ENCODE measurements around the gene MGST1.

Gene MGST1

GRCh38 chr12:16347391-16348298 lies at the start of gene MGST1:
MGST1 (plus strand) TSS chr12:16347645; CDS start chr12:16354253, 6,608 bp downstream.
- DNase-seq, result no peak

DNA sequence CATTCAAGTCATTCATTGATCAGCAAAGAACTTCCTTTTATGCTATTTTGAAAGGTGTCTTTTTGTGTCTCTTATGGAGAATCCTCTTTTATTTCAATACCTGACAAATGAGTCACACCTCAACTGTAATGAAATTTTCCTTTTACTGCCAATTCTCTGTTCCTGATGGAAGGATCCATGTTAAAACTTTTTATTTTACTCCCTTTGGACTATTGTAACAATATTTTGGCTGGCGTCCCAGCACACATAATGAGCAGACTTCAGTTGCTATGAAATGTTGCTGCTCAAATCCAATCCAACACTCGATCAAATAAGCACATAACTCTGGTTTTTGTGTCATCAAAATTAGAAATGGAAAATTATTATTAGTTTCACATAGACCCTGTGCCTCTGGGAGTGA lies 48.0 kb upstream of the MGST1 start:
- no peak for DNase-seq

- no peak for DNase-seq
Measured at GRCh38 chr12:16300122-16300521, 47.3 kb upstream of the MGST1 start.

DNA sequence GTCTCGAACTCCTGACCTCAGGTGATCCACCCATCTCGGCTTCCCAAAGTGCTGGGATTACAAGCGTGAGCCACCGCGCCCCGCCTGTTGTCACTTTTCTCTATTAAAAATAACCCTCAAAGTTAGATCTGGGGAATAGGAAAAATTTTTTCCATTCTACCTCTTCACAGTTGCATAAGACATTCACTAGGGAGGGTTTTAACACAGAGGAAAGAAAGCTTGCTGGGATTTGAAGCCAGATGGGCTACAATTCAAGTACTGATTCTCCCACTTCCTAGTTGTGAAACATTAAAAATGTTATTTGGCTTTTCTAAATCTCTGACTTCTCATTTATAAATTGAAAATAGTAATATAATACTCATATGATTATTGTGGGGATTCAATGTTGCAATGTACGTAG lies 46.7 kb upstream of the MGST1 start:
- DNase-seq, result no peak

DNA sequence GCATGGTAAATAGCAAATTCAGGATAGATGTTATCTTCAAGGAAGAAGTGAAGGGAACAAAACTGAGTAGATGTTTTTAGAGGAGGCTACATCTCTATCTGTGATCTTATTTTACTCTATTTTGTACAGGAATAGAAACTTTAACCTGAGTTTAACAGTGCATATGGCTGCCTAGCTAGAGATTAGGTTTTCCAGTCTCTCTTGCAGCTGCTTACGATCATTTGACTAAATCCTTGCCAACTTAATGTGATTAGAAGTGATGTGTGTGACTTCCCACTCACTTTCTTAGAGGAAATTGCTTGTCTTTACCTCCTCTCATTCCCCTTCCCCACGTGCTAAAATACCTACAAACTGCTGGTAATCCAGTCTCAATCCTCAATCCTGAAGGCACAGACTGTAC lies 43.5 kb upstream of the MGST1 start:
- DNase-seq, result no peak

DNA sequence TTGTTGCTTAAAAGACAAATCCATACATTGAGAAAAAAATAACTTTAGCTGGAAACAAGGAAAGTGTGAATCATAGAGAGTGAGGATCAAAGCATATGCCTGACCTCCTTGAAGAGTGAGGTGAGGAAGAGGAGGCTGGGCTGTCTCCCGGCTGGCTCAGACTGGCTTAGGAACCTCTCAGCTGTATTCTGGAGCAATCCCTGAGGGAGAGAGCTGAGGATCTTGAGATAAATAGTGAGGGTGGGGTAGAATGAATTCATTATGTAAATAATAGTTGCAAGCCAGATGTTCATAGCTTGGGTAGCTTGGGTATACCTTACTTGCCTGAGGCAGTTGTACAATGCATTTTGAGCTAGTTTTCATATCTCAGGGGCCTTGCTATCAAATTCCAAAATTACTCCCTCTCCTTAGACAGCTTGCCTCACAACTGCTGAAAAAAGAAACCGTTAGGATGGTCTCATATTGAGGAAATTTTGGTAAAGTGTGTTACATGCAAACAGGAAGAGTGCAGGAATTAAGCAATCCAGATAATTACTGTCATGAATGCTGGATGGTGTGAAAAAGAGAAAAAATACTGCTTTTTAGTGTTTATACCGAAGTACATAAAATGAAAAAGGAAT lies 39.5 kb upstream of the MGST1 start:
- DNase-seq, result no peak

- DNase-seq, result no peak
Measured at GRCh38 chr12:16310934-16311333, 36.5 kb upstream of the MGST1 start.

GRCh38 chr12:16323010-16323409 lies 24.4 kb upstream of the MGST1 start:
- DNase-seq, result no peak

DNA sequence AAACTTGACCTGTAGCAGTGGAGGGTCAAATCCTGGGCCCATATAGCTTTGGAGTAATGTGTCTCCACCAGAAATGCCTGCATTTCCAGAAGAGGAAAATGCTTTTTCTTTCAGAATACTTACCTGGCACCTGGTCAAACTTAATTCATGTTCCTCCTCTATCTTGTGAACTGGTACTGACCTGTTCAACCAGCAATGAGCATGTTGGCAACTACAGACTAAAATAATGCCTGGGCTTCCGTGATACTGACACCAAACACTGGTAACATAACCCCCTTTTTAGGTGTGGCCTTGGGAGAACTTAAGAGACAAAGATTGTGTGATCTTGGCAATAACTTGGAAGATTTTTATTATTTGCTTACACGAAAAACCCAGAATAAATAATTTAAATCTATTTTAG lies 23.8 kb upstream of the MGST1 start:
- no peak for DNase-seq

DNA sequence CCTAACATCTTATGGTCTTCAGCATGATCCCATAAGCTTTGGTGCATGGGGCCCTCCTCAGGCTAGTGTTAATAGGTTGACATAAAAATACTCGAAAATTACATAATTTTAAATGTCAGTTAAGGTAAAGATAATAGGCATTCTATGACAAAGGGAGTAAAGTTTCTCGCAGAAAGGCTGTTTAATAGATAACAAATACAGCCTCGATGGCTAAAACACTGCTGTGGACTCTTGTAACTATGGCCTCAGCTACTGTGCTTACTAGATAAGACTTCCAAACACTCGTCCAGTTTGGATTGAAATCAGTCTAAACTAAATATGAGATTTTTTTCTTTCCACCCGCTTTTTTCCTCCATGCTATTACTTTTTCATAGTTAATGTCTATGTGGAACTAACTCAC lies 23.2 kb upstream of the MGST1 start:
- DNase-seq, result no peak

- no peak for DNase-seq
Measured at GRCh38 chr12:16324772-16325171, 22.7 kb upstream of the MGST1 start.

DNA sequence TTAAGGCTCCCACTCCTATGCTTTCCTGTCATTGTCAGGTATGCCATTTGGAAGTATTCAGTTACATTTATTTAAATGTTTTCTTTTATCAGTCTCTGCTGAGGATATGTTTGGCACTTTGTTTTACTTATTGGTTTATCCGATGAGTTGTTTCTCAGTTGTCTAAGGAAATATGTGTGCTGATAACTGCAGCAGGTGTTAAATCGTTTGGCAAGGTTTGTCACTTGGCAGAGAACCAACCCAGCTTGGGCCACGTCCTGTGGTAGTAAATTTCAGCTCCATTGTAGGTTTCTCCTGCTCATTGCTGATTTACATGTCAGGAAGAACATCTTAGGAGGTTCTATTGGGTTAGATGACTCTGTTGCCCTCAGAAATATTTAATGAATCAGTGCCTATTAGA lies 22.0 kb upstream of the MGST1 start:
- DNase-seq, result no peak

DNA sequence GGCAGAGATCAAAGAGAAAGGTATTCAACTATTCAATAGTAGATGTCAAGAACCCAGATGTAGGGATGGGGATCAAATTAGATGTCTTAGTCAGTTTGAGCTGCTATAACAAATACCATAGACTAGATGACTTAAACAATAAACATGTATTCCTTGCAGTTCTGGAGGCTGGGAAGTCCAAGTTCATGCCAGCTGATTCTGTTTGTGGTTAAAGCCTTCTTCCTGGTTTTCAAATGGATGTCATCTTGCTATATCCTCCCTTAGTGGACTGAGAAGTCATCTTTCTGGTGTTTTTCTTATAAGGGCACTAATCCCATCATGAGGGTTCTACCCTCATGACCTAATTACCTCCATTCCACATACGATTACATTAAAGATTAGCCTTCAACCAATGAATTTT lies 19.5 kb upstream of the MGST1 start:
- DNase-seq, result no peak

GRCh38 chr12:16329594-16329993 lies 17.9 kb upstream of the MGST1 start:
- no peak for DNase-seq

GRCh38 chr12:16330560-16330959 lies 16.9 kb upstream of the MGST1 start:
- DNase-seq, result no peak

GRCh38 chr12:16331998-16332397 lies 15.4 kb upstream of the MGST1 start:
- no peak for DNase-seq

DNA sequence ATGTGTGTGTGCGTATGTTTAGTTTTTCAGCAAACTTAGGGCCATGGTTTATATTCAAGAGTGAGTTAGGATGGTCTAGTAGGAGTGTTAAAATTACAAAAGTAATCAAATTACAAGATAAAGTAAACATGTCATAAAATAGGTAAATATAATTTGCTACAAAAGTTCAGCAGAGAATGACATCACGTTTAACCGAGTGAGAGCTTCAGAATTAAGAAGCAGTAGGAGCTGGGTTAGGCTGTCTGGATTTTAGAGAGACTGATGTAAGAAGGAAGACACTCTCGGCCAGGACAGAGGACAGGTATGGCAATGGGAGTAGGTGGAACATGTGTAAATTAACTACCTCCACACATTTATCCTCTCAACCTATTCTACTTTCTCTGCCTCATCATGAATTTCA lies 11.6 kb upstream of the MGST1 start:
- no peak for DNase-seq

DNA sequence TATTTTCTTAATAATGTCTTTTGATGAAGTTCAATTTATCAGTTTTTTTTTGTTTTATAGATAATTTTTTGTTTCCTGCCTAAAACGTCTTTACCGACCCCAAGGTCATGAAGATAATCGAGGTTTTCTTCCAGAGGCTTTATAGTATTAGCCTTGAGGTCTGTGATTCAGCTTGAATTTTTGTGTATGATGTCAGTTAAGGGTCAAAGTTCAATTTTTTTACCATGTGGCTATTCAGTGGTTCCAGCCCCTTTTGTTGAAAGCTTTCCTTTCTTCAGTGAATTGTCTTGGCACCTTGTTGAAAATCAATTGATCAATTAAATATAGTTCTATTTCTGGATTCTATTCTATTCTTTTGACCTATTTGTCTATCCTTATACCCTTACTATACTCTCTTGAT lies 3.2 kb upstream of the MGST1 start:
- no peak for DNase-seq

GRCh38 chr12:16345105-16345504 lies 2.3 kb upstream of the MGST1 start:
- no peak for DNase-seq

- no peak for DNase-seq
Measured at GRCh38 chr12:16346958-16347357, 487 bp upstream of the MGST1 start.

GRCh38 chr12:16348435-16349130 lies 1.1 kb downstream of the MGST1 start:
- DNase-seq, result no peak

DNA sequence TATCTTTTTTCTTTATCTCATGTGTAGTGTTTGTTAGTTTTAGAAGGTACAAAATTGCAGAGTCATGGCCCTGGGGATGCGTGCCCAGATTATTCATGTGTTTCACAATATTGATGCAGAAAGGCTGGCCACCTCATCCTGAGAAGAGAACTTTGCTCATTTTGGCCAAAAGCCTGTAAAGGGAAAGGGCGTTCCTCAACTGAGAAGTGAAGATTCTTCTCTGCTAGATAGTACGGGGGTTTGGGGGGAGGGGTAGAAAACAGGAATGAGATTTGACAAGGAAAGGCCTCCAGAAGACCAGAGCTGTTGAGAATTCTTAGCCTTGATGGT lies 1.7 kb downstream of the MGST1 start:
- DNase-seq, result no peak

- DNase-seq, result no peak
Measured at GRCh38 chr12:16350682-16351081, 3.2 kb downstream of the MGST1 start.

DNA sequence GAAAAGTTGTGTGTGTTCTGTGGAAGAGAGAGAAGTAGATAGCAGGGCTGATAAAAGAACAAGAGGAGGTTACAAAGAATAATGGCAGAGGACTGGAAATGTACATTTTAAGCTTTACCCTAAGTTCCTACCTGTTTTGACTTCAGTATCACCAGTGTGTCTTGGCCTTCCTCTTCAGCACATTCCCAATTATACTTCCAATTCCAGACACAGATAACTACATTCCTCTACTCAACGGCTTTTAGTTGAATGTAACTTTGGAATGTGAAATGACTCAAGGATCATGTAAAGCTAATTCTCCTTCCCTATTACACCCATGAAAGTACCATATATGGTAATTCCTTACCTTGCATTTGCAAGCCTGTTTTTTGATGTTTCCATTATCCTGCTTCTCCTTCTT lies 5.0 kb downstream of the MGST1 start:
- no peak for DNase-seq
